Measurements from ENCODE around the gene ARHGAP30.
"Not testable (repeated sequence)": the region's sequence is repeated elsewhere in the genome, so short reads cannot be mapped to it uniquely, and the experiment has no call there.

DNA sequence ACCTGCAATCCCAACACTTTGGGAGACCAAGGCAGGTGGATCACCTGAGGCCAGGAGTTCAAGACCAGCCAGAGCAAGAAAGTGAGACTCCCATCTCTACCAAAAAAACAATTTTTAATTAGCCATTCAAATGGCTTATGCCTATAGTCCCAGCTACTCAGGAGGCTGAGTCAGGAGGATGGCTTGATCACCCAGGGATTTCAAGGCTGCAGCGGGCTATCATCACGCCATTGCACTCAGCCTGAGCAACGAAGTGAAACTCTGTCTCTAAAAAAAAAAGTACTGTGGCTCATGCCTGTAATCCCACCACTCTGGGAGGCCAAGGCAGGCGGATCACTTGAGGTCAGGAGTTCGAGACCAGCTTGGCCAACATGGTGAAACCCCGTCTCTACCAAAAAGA, 46.3 kb upstream of the ARHGAP30 start:
- TF ChIP-seq, protein P1, sequence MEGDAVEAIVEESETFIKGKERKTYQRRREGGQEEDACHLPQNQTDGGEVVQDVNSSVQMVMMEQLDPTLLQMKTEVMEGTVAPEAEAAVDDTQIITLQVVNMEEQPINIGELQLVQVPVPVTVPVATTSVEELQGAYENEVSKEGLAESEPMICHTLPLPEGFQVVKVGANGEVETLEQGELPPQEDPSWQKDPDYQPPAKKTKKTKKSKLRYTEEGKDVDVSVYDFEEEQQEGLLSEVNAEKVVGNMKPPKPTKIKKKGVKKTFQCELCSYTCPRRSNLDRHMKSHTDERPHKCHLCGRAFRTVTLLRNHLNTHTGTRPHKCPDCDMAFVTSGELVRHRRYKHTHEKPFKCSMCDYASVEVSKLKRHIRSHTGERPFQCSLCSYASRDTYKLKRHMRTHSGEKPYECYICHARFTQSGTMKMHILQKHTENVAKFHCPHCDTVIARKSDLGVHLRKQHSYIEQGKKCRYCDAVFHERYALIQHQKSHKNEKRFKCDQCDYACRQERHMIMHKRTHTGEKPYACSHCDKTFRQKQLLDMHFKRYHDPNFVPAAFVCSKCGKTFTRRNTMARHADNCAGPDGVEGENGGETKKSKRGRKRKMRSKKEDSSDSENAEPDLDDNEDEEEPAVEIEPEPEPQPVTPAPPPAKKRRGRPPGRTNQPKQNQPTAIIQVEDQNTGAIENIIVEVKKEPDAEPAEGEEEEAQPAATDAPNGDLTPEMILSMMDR (conservative IDR thresholded peaks at IDR 0.05; ENCODE audit: low read length), result not testable (repeated sequence)
- not testable (repeated sequence) for TF ChIP-seq EZH2phosphoT487 (IDR thresholded peaks at IDR 0.05; ENCODE audit: borderline replicate concordance)

Data from Loucy (cell line).